ENCODE measurements around the gene ELFN1.

The ELFN1 gene

GRCh38 chr7:1672851-1673486, 2.9 kb downstream of the ELFN1 start:
- no peak for DNase-seq (ENCODE audit: low read depth)
- TF ChIP-seq, protein P1, sequence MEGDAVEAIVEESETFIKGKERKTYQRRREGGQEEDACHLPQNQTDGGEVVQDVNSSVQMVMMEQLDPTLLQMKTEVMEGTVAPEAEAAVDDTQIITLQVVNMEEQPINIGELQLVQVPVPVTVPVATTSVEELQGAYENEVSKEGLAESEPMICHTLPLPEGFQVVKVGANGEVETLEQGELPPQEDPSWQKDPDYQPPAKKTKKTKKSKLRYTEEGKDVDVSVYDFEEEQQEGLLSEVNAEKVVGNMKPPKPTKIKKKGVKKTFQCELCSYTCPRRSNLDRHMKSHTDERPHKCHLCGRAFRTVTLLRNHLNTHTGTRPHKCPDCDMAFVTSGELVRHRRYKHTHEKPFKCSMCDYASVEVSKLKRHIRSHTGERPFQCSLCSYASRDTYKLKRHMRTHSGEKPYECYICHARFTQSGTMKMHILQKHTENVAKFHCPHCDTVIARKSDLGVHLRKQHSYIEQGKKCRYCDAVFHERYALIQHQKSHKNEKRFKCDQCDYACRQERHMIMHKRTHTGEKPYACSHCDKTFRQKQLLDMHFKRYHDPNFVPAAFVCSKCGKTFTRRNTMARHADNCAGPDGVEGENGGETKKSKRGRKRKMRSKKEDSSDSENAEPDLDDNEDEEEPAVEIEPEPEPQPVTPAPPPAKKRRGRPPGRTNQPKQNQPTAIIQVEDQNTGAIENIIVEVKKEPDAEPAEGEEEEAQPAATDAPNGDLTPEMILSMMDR (conservative IDR thresholded peaks at IDR 0.05; ENCODE audit: low read length), result no peak
- H3K4me3 ChIP-seq (ENCODE audit: low read length), result no peak overlapping the region

GRCh38 chr7:1673581-1674118, 3.6 kb downstream of the ELFN1 start:
- H3K4me3 ChIP-seq (ENCODE audit: low read length), result no peak overlapping the region
- no peak for DNase-seq (ENCODE audit: low read depth)
- TF ChIP-seq, protein P1 (conservative IDR thresholded peaks at IDR 0.05; ENCODE audit: low read length), result no peak

DNA sequence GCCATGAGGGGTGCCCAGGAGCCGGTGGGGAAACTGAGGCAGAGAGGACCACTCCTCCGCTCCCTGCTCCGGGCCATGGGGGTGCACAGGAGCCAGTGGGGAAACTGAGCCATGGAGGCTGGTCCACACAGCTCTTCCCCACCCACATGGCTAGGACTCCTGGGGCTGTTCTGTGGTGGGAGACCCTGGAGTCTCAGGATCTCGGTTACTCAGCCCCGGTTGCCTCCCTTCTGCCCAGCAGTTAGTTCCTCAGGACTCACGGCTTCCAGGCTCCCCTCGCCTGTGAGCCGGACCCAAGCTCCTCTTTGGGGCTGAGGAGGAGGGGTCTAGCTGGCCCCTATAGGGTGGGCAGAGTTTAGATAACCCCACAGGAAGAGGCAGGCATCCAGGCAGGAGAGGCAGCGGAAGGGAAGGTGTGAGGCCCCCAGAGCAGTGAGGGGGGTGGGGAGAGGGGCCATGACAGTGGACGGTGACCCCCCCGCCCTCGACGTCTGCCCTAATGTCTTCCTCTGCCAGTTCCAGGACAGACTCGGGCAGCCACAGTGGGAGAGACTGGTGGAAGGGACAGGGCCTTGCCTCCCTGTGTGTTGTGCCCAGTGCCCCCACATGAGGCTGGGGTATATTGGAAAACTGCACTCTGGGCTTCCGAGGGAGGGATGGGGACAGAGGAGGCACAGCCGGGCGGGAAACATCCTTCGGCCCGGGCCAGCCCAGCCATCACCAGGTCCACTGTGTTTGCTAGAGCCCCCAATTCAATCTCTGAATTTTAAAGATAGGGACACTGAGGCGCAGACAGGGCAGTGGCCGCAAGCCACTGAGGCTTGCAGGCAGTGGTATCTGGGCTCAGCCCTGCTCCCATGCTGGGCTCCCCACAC, 4.3 kb downstream of the ELFN1 start:
- TF ChIP-seq, protein P1 (conservative IDR thresholded peaks at IDR 0.05; ENCODE audit: low read length), result no peak
- no peak overlapping the region for H3K4me3 ChIP-seq (ENCODE audit: low read length)
- no peak for DNase-seq (ENCODE audit: low read depth)

DNA sequence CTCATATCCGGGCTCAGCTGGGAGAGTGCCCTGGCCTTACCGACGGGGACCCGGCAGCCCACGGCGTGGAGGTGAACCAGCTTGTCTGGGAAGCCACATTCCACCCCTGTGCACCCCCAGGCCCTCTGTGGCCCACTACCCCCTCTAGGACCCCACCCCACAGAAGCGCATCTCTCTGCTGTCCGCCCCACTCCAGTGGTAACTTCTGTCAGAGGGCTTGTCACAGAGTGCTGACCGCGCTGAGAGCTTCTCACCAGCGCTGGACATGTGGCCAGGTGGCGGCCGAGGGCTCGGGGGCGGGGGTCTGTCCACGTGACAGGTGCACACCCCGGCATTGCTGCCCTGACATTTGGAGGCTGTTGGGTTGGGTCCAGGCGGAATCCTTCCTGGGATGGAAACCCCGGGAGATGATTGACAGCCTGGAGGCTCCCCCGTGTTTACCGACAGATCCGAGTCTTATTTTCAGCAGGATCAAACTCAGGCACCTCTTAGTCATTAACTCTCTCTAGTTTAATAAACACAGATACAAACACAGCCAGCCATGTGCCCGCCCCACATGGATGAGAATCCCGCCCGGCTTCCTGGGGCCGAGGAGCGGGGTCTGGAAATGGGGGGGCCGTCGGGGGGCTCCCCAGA, 5.1 kb downstream of the ELFN1 start:
- H3K4me3 ChIP-seq (ENCODE audit: low read length), result no peak overlapping the region
- no peak for DNase-seq (ENCODE audit: low read depth)
- TF ChIP-seq, protein P1 (conservative IDR thresholded peaks at IDR 0.05; ENCODE audit: low read length), result no peak

- H3K4me3 ChIP-seq (ENCODE audit: low read length), result no peak overlapping the region
- no peak for DNase-seq (ENCODE audit: low read depth)
- TF ChIP-seq, protein P1 (conservative IDR thresholded peaks at IDR 0.05; ENCODE audit: low read length), result no peak
Observed at GRCh38 chr7:1675673-1676549, 5.8 kb downstream of the ELFN1 start.

DNA sequence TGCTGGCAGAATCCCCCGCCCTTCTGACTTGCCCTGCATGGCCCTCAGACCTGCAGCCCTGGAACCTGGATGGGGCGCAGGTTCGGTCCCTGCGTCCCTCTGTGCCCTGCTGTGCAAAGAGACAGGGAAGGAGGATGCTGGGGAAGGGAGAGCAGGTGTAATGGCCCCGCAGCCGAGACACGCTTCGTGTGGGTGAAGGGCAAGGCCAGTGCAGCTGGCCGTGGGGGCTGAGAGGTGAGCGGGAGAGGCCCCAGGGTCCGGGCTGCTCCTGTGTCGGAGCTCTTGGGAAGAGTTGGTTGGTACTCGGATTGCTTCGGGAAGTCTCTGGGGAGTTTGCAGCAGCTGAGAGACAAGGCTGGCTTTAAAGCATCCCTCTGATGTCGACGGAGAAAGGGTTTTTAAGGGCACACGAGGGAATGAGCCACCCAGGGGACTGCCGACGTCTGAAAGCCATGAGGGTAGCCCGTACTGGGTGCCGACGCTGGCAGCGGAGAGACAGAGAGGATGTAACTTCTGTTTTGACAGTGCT, 6.5 kb downstream of the ELFN1 start:
- TF ChIP-seq, protein P1 (conservative IDR thresholded peaks at IDR 0.05; ENCODE audit: low read length), result no peak
- H3K4me3 ChIP-seq (ENCODE audit: low read length), result no peak overlapping the region
- DNase-seq (ENCODE audit: low read depth), result no peak

Measured in AG10803 (cell line).